Skeletal muscle tissue (tissue), 4 donors: ENCODE measurements around the gene NTRK3. TPM values are rescaled to one million over a fixed set of nuclear protein-coding genes. Genes with fewer than 3 reads are reported as not detected.
A peak's percentile ranks its signal among the peaks of the same experiment; 100 is the strongest.

Source experiments
- H3K27ac ChIP-seq: one replicate; pipeline ENCODE4 v1.7.0; 2013; ENCODE audit warnings: mild to moderate bottlenecking, low read depth, low read length, inconsistent platforms
- H3K27me3 ChIP-seq, 3 donors: one replicate each; pipeline ENCODE4 v1.7.0; 2013; ENCODE audit warnings: low read length in 3 of 3; ENCODE audit not compliant: control insufficient read depth in 3 of 3, insufficient read depth in 3 of 3
- H3K36me3 ChIP-seq, 3 donors: one replicate each; pipeline ENCODE4 v1.7.0; 2013; ENCODE audit warnings: low read length in 3 of 3; ENCODE audit not compliant: control insufficient read depth in 3 of 3, insufficient read depth in 3 of 3
- H3K4me1 ChIP-seq, 3 donors: one replicate each; pipeline ENCODE4 v1.7.0; 2013; ENCODE audit warnings: low read length in 3 of 3, mild to moderate bottlenecking in 3 of 3; ENCODE audit not compliant: control insufficient read depth in 3 of 3, insufficient read depth in 3 of 3
- H3K4me3 ChIP-seq, 3 donors: one replicate each; pipeline ENCODE4 v1.7.0; 2013; ENCODE audit warnings: low read length in 3 of 3
- H3K9ac ChIP-seq, 3 donors: one replicate each; pipeline ENCODE4 v1.7.0; 2013; ENCODE audit warnings: low read length in 3 of 3, mild to moderate bottlenecking in 3 of 3, moderate library complexity in 2 of 3, low read depth in 1 of 3
- H3K9me3 ChIP-seq, 3 donors: one replicate each; pipeline ENCODE4 v1.7.0; 2013; ENCODE audit warnings: low read length in 3 of 3; ENCODE audit not compliant: control insufficient read depth in 3 of 3
- total RNA-seq: library from RNA; depleted of rRNA; stranded (reverse); fragments of >200 nt; gene quantifications from one replicate; pipeline ENCODE4 v1.2.3, GENCODE V29; 2014
- donor health status: Osteomylitis.

Gene NTRK3
- total RNA-seq, 1 donor from 2014 or later, result 6.8 TPM

DNA sequence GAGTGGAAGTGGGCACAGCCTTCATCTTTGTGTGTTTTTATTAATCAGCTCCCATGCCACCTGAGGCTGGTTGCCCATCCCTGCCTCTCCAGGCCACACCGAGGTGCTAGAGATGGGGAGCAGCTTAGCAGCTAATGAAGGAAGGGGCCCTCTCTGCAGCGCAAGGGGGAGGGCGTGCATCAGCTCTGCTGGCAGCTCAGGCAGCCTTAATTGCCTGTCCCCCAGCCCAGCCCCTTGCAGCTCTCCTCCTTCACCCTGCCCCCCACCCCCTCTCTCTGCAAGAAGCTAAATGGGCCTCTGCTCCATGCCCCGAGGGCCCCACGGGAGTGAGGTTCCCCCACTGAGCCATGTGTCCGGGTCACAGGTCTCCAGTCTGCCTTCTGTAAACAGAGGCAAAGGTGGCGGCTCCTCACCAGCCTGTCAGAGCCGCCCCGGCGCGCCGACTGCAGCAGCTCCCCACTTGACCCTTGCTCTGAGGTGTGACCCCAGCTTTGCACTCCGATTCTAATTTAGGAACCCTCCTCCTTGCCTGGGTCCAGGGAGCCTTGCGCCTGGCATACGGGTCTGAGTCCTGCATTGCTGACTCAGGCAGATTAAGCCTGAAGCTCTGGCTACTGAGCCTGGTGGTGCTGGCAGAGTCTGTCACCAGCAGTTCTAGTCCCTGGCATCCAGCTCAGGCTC, 27.9 kb upstream of the NTRK3 start:
- Histone ChIP-seq H3K4me3 (no peak overlapping the region), H3K9ac (no peak overlapping the region), H3K9me3 (no peaks in the 10 kb centered on the region), H3K4me1 (peaks cover 3 to 10% (median 8%) of the 10 kb centered on the region in 3 donors), H3K36me3 (no peaks in the 10 kb centered on the region), H3K27ac (no peak overlapping the region), H3K27me3 (peaks cover 0 to 13% (median 5%) of the 10 kb centered on the region in 3 donors)

DNA sequence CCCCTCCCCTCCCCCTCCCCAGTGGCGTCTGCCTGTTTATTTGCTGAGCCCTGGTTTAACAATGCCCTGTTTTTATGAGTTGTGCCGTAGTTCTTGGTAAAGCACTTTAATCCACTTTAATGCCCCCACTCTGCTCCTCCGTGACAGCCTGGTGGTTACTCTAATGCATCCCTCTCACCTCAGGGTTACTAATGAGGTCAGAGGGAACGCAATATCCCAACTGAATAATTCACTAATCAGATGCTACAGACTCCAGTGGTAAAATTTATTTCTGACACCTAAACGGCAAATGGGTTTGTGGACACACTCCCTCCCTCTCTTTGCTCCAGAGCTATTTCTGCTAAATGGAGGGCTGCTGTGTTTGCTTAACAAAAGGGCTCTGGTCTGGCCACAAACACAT, 26.1 kb upstream of the NTRK3 start:
- Histone ChIP-seq H3K9me3 (no peaks in the 10 kb centered on the region), H3K9ac (no peak overlapping the region), H3K4me3 (no peak overlapping the region), H3K4me1 (peaks cover 3 to 10% (median 8%) of the 10 kb centered on the region in 3 donors), H3K27ac (no peak overlapping the region), H3K36me3 (no peaks in the 10 kb centered on the region), H3K27me3 (peaks cover 0 to 6% (median 3%) of the 10 kb centered on the region in 3 donors)

- Histone ChIP-seq H3K27me3 (peaks cover 0 to 11% (median 0%) of the 10 kb centered on the region in 3 donors), H3K36me3 (no peaks in the 10 kb centered on the region), H3K9ac (no peak overlapping the region), H3K4me3 (no peak overlapping the region), H3K4me1 (no peaks in the 10 kb centered on the region), H3K9me3 (no peaks in the 10 kb centered on the region), H3K27ac (no peak overlapping the region)
These were observed 20.4 kb upstream of the NTRK3 start for GRCh38 chr15:88276821-88277410.

DNA sequence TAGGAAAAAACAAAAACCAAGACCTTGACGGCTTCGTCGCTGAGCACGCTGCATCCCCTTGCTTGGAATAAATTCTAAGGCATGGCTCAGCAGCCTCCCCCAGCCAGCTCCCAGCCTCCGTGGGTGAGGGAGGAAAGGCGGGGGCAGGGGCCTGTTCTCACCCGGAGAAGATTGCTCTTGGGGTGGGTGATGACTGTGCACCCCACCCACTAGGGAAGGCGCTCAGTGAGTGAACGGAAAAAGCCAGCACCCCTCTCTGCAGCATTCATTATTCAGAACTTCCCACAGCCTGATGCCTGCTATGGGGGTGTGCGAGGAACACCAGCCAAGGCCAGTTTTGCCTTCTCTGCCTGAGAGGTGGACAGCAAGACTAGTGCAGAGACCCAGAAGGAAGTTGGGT, 19.3 kb upstream of the NTRK3 start:
- H3K9ac ChIP-seq, result no peak overlapping the region
- peaks cover 0 to 15% (median 0%) of the 10 kb centered on the region in 3 donors for H3K27me3 ChIP-seq
- no peaks in the 10 kb centered on the region for H3K36me3 ChIP-seq
- no peak overlapping the region for H3K4me3 ChIP-seq
- no peaks in the 10 kb centered on the region for H3K9me3 ChIP-seq
- no peaks in the 10 kb centered on the region for H3K4me1 ChIP-seq
- H3K27ac ChIP-seq, result no peak overlapping the region

DNA sequence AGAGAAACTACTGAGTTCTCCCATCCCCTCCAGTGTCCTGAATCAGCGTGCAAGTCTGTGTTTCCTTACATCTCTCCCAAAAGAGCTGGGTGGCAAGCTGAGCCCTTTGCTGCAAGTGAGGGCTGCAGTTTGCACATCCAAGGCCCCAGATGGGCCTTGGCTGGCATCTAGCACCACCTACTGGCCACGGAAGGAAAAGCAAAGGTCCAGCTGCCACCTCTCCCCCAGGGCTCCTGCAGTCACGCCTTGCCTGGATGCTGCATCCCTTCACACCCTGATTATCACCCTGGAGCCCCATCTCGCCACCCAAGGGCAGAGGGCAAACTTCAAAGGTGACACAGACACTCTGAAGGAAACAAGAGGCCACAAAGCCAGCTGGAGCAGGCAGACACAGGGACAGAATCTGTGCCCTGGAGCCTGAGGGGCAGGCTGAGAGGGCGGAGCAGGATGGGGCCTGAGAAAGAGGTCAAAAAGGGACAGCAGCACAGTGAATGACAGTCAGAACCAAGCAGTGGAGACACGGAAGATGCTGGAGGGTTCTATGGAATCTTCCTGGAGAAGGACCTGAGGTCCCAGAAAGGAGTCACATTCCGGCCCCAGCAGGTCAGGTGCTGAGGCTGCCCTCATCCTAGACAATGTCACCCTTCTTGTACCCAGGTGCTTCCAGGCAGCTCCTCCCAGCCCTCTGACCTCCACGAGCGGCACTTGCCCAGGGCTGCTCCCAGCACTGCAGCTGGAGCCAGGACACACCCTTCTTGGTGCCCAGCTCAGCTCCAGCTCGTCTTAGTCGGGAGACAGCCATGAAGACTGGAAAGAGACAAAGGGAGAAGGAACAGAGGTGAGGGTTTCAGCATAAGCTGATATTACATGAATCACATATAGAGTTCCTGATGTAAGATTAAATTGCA, 18.3 kb upstream of the NTRK3 start:
- Histone ChIP-seq H3K36me3 (no peaks in the 10 kb centered on the region), H3K27me3 (peaks cover 0 to 16% (median 0%) of the 10 kb centered on the region in 3 donors), H3K4me1 (no peaks in the 10 kb centered on the region), H3K9ac (peak overlapping the region in 1 of 3 donors; percentile 25), H3K27ac (no peak overlapping the region), H3K4me3 (no peak overlapping the region), H3K9me3 (no peaks in the 10 kb centered on the region)

DNA sequence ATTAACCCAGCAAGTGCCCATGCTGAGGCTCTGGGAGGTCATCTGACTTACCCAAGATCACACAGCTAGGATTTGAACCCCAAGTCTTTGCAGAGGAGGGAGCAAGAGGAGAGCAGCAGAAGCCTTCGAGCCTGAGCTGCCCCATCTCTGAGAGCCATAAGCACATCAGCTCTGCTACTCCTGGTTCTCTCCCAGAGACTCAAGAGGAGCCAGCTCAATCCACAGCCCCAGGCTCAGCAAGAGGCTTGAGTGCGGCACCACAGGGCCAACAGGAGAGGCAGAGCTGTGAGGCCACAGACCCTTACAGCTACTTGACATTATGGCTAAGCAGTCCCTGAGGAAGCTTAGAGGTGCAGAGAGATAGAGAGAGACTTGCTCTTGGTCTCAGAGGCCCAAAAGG, 15.9 kb upstream of the NTRK3 start:
- Histone ChIP-seq H3K4me1 (no peaks in the 10 kb centered on the region), H3K4me3 (no peak overlapping the region)

GRCh38 chr15:88269356-88270062, 13.0 kb upstream of the NTRK3 start:
- H3K36me3 ChIP-seq, result no peaks in the 10 kb centered on the region
- H3K9ac ChIP-seq, result no peak overlapping the region
- H3K9me3 ChIP-seq, result no peaks in the 10 kb centered on the region
- peaks cover 0 to 20% (median 11%) of the 10 kb centered on the region in 3 donors for H3K27me3 ChIP-seq
- H3K4me3 ChIP-seq, result no peak overlapping the region
- H3K4me1 ChIP-seq, result no peaks in the 10 kb centered on the region
- H3K27ac ChIP-seq, result no peak overlapping the region

More for the DNA sequence above, 15.9 kb upstream of the NTRK3 start:
- H3K27me3 ChIP-seq, result peaks cover 0 to 20% (median 4%) of the 10 kb centered on the region in 3 donors
- no peaks in the 10 kb centered on the region for H3K36me3 ChIP-seq
- H3K27ac ChIP-seq, result no peak overlapping the region
- no peaks in the 10 kb centered on the region for H3K9me3 ChIP-seq
- H3K9ac ChIP-seq, result no peak overlapping the region

- Histone ChIP-seq H3K4me3 (no peak overlapping the region), H3K27ac (no peak overlapping the region), H3K36me3 (no peaks in the 10 kb centered on the region), H3K9ac (no peak overlapping the region), H3K27me3 (peaks cover 0 to 20% (median 14%) of the 10 kb centered on the region in 3 donors), H3K4me1 (no peaks in the 10 kb centered on the region), H3K9me3 (no peaks in the 10 kb centered on the region)
These were observed 11.2 kb upstream of the NTRK3 start for GRCh38 chr15:88267720-88268119.

- Histone ChIP-seq H3K4me1 (peaks cover 0 to 3% (median 0%) of the 10 kb centered on the region in 3 donors), H3K27ac (no peak overlapping the region), H3K27me3 (peaks cover 0 to 18% (median 17%) of the 10 kb centered on the region in 3 donors), H3K36me3 (no peaks in the 10 kb centered on the region), H3K4me3 (no peak overlapping the region), H3K9ac (no peak overlapping the region), H3K9me3 (no peaks in the 10 kb centered on the region)
These were observed 9.6 kb upstream of the NTRK3 start for GRCh38 chr15:88266170-88266569.
